Rectal smooth muscle tissue (tissue), 1 donor: Measurements from ENCODE around the gene RNF181.
"Not testable (repeated sequence)": the region's sequence is repeated elsewhere in the genome, so short reads cannot be mapped to it uniquely, and the experiment has no call there.

Experiments
- H3K27ac ChIP-seq: one replicate; pipeline ENCODE4 v1.7.0; 2013; ENCODE audit warnings: low read depth, low read length, inconsistent platforms
- H3K27me3 ChIP-seq: one replicate; pipeline ENCODE4 v1.7.0; 2013; ENCODE audit warnings: low read length; ENCODE audit not compliant: control insufficient read depth, insufficient read depth
- H3K36me3 ChIP-seq: one replicate; pipeline ENCODE4 v1.7.0; 2013; ENCODE audit warnings: low read length; ENCODE audit not compliant: control insufficient read depth, insufficient read depth
- H3K4me1 ChIP-seq: one replicate; pipeline ENCODE4 v1.7.0; 2013; ENCODE audit warnings: low read length; ENCODE audit not compliant: control insufficient read depth, insufficient read depth
- H3K4me3 ChIP-seq: one replicate; pipeline ENCODE4 v1.7.0; 2013; ENCODE audit warnings: low read length
- H3K9ac ChIP-seq: one replicate; pipeline ENCODE4 v1.7.0; 2013; ENCODE audit warnings: low read length

Gene RNF181

GRCh38 chr2:85614757-85615156 is 19.2 kb downstream of the RNF181 start:
- not testable (repeated sequence) for H3K27me3 ChIP-seq, H3K4me3 ChIP-seq
- peaks cover 11% of the 10 kb centered on the region for H3K4me1 ChIP-seq

GRCh38 chr2:85615413-85615728 is 19.8 kb downstream of the RNF181 start:
- Histone ChIP-seq H3K27me3 (no peaks in the 10 kb centered on the region), H3K4me1 (peaks cover 10% of the 10 kb centered on the region), H3K9ac (no peak overlapping the region), H3K4me3 (peak overlapping the region; percentile 88), H3K27ac (peak overlapping the region; percentile 86), H3K36me3 (no peaks in the 10 kb centered on the region)

More at GRCh38 chr2:85614757-85615156, 19.2 kb downstream of the RNF181 start:
- not testable (repeated sequence) for H3K27ac ChIP-seq, H3K36me3 ChIP-seq, H3K9ac ChIP-seq

GRCh38 chr2:85617723-85618122 is 22.2 kb downstream of the RNF181 start:
- not testable (repeated sequence) for H3K4me1 ChIP-seq, H3K27me3 ChIP-seq, H3K27ac ChIP-seq, H3K9ac ChIP-seq, H3K36me3 ChIP-seq
- H3K4me3 ChIP-seq = peak overlapping the region; percentile 13

- H3K27me3 ChIP-seq = no peaks in the 10 kb centered on the region
- no peak overlapping the region for H3K9ac ChIP-seq
- H3K27ac ChIP-seq = no peak overlapping the region
- H3K36me3 ChIP-seq = peaks cover 22% of the 10 kb centered on the region
- H3K4me3 ChIP-seq = no peak overlapping the region
- H3K4me1 ChIP-seq = peaks cover 3% of the 10 kb centered on the region
Measured at GRCh38 chr2:85619617-85620016, 24.1 kb downstream of the RNF181 start.

GRCh38 chr2:85621338-85621737 is 25.8 kb downstream of the RNF181 start:
- Histone ChIP-seq H3K36me3 (peaks cover 32% of the 10 kb centered on the region), H3K27ac (no peak overlapping the region), H3K4me1 (peaks cover 3% of the 10 kb centered on the region), H3K27me3 (no peaks in the 10 kb centered on the region), H3K9ac (no peak overlapping the region), H3K4me3 (no peak overlapping the region)

- Histone ChIP-seq H3K27me3 (no peaks in the 10 kb centered on the region), H3K36me3 (peaks cover 38% of the 10 kb centered on the region), H3K27ac (no peak overlapping the region), H3K4me3 (no peak overlapping the region), H3K4me1 (no peaks in the 10 kb centered on the region), H3K9ac (no peak overlapping the region)
Measured at GRCh38 chr2:85623991-85624390, 28.4 kb downstream of the RNF181 start.

GRCh38 chr2:85628658-85629057 is 33.1 kb downstream of the RNF181 start:
- Histone ChIP-seq H3K4me3 (no peak overlapping the region), H3K4me1 (no peaks in the 10 kb centered on the region), H3K27me3 (no peaks in the 10 kb centered on the region), H3K9ac (no peak overlapping the region), H3K36me3 (peaks cover 38% of the 10 kb centered on the region), H3K27ac (no peak overlapping the region)

GRCh38 chr2:85631316-85631715 is 35.8 kb downstream of the RNF181 start:
- peaks cover 30% of the 10 kb centered on the region for H3K36me3 ChIP-seq
- H3K27me3 ChIP-seq = no peaks in the 10 kb centered on the region
- H3K27ac ChIP-seq = no peak overlapping the region
- no peaks in the 10 kb centered on the region for H3K4me1 ChIP-seq
- H3K9ac ChIP-seq = no peak overlapping the region
- no peak overlapping the region for H3K4me3 ChIP-seq

GRCh38 chr2:85635011-85635410 is 39.5 kb downstream of the RNF181 start:
- H3K4me1 ChIP-seq = no peaks in the 10 kb centered on the region
- H3K4me3 ChIP-seq = no peak overlapping the region
- H3K27me3 ChIP-seq = no peaks in the 10 kb centered on the region
- peaks cover 40% of the 10 kb centered on the region for H3K36me3 ChIP-seq
- H3K9ac ChIP-seq = no peak overlapping the region
- no peak overlapping the region for H3K27ac ChIP-seq

GRCh38 chr2:85635636-85636035 is 40.1 kb downstream of the RNF181 start:
- H3K4me1 ChIP-seq = no peaks in the 10 kb centered on the region
- H3K4me3 ChIP-seq = no peak overlapping the region
- H3K27ac ChIP-seq = no peak overlapping the region
- peaks cover 36% of the 10 kb centered on the region for H3K36me3 ChIP-seq
- no peak overlapping the region for H3K9ac ChIP-seq
- no peaks in the 10 kb centered on the region for H3K27me3 ChIP-seq

GRCh38 chr2:85642725-85643124 is 47.2 kb downstream of the RNF181 start:
- Histone ChIP-seq H3K4me3 (no peak overlapping the region), H3K4me1 (no peaks in the 10 kb centered on the region), H3K27ac (no peak overlapping the region), H3K27me3 (no peaks in the 10 kb centered on the region), H3K9ac (no peak overlapping the region), H3K36me3 (peaks cover 43% of the 10 kb centered on the region)

GRCh38 chr2:85644909-85645308 is 49.4 kb downstream of the RNF181 start:
- no peak overlapping the region for H3K4me3 ChIP-seq
- H3K27me3 ChIP-seq = no peaks in the 10 kb centered on the region
- H3K4me1 ChIP-seq = no peaks in the 10 kb centered on the region
- no peak overlapping the region for H3K9ac ChIP-seq
- no peak overlapping the region for H3K27ac ChIP-seq
- peaks cover 50% of the 10 kb centered on the region for H3K36me3 ChIP-seq

- H3K4me3 ChIP-seq = no peak overlapping the region
- H3K27me3 ChIP-seq = no peaks in the 10 kb centered on the region
- no peaks in the 10 kb centered on the region for H3K4me1 ChIP-seq
- no peak overlapping the region for H3K9ac ChIP-seq
- peaks cover 46% of the 10 kb centered on the region for H3K36me3 ChIP-seq
- H3K27ac ChIP-seq = no peak overlapping the region
Measured at GRCh38 chr2:85646166-85646565, 50.6 kb downstream of the RNF181 start.
